K562 (cell line): ENCODE measurements around the gene INTS2. TPM values are rescaled to one million over a fixed set of nuclear protein-coding genes. Genes with fewer than 3 reads are reported as not detected.
A peak's percentile ranks its signal among the peaks of the same experiment; 100 is the strongest.

Experiments used
- ATAC-seq: fragments of 200-7000 bp; cut with Tn5 transposase; 3 replicates; pipeline ENCODE4 v1.9.1; 2020; ENCODE audit warnings: moderate library complexity
- BruUV-seq: library from RNA; stranded (reverse); fragments of 400-500 nt; replicated peaks from 2 replicates; lab custom pipeline; 2021; lab: Mats Ljungman, UMichigan
- CTCF ChIA-PET: fragments of 300-600 bp; formaldehyde crosslinking; extraction: SDS; loops from one replicate; lab custom pipeline; 2021; ENCODE audit warnings: low intra/inter-chr PET ratio; lab: Yijun Ruan, JAX
- POLR2A ChIA-PET: fragments of 300-600, 350-650 bp; sonication (Branson Sonifier 250); formaldehyde crosslinking; extraction: SDS; loops from one replicate; lab custom pipeline; 2021; ENCODE audit warnings: antibody characterized with exemption, inconsistent platforms; lab: Yijun Ruan, JAX
- DNase-seq, 4 experiments: peaks; one replicate each; pipeline versions ENCODE4 v3.0.0 to v3.0.0-alpha.2; 2011 to 2018; ENCODE audit warnings: low spot score in 3 of 4, mixed read lengths in 3 of 4; ENCODE audit errors: extremely low read depth in 1 of 4
- FAIRE-seq: peaks from 2 replicates; lab custom pipeline; 2011; peaks lifted over from hg19 to GRCh38; lab: Jason Lieb, UNC
- H2AFZ ChIP-seq: 2 replicates; pipeline ENCODE4 v1.6.0; 2011; ENCODE audit warnings: low read depth, low read length, control low read depth, inconsistent platforms
- H3K27ac ChIP-seq: fragments of 200-600 bp; 3 replicates; pipeline ENCODE4 v1.8.0; 2011; ENCODE audit warnings: low read depth, mild to moderate bottlenecking, control low read depth, inconsistent platforms, low read length, moderate library complexity, mixed read lengths; ENCODE audit errors: extremely low read depth
- H3K27me3 ChIP-seq, 2 experiments: fragments of 300-600 bp in 1 of 2; 2 replicates in 1 of 2; 3 replicates in 1 of 2; pipeline versions ENCODE4 v1.6.0 to v1.8.0; 2011; ENCODE audit warnings: inconsistent platforms in 2 of 2, low read length in 2 of 2, mild to moderate bottlenecking in 1 of 2, mixed read lengths in 1 of 2, moderate library complexity in 1 of 2; ENCODE audit not compliant: control insufficient read depth in 2 of 2, insufficient read depth in 2 of 2
- H3K36me3 ChIP-seq: fragments of 300-600 bp; 3 replicates; pipeline ENCODE4 v1.8.0; 2011; ENCODE audit warnings: mild to moderate bottlenecking, low read length, inconsistent platforms; ENCODE audit not compliant: control insufficient read depth, insufficient read depth
- H3K4me1 ChIP-seq, 2 experiments: fragments of 200-600 bp in 1 of 2; replicated peaks in 1 of 2; 2 replicates in 1 of 2; 3 replicates in 1 of 2; pipeline versions ENCODE4 v1.5.1 to v1.8.0; 2011; ENCODE audit warnings: inconsistent platforms in 2 of 2, low read length in 2 of 2, mild to moderate bottlenecking in 1 of 2, mixed read lengths in 1 of 2, moderate library complexity in 1 of 2; ENCODE audit not compliant: control insufficient read depth in 2 of 2, insufficient read depth in 2 of 2
- H3K4me2 ChIP-seq: 2 replicates; pipeline ENCODE4 v1.6.1; 2011; ENCODE audit warnings: low read length, control low read depth, inconsistent platforms, mixed read lengths; ENCODE audit not compliant: insufficient read depth
- H3K4me3 ChIP-seq: fragments of 200-600 bp; sonication (generic), shearing (Covaris generic); 2 replicates; pipeline ENCODE4 v1.5.1; 2016; ENCODE audit warnings: control low read depth, inconsistent platforms
- H3K79me2 ChIP-seq: fragments of 200-600 bp; 3 replicates; pipeline ENCODE4 v1.8.0; 2011; ENCODE audit warnings: low read length, inconsistent platforms; ENCODE audit not compliant: control insufficient read depth, insufficient read depth
- H3K9ac ChIP-seq, 2 experiments: 2 replicates each; pipeline versions ENCODE4 v1.6.0 to v1.6.1; 2011; ENCODE audit warnings: low read depth in 2 of 2, low read length in 2 of 2, control low read depth in 1 of 2, inconsistent platforms in 1 of 2, mild to moderate bottlenecking in 1 of 2, mixed read lengths in 1 of 2; ENCODE audit not compliant: insufficient read depth in 1 of 2
- H3K9me1 ChIP-seq: one replicate; pipeline ENCODE4 v1.6.0; 2011; ENCODE audit warnings: inconsistent platforms, mild to moderate bottlenecking, low read length, moderate library complexity; ENCODE audit not compliant: control insufficient read depth, insufficient read depth
- H3K9me3 ChIP-seq: replicated peaks from 2 replicates; pipeline ENCODE4 v1.5.1; 2011; ENCODE audit warnings: low read depth, low read length, inconsistent platforms; ENCODE audit not compliant: control insufficient read depth, insufficient read depth
- H4K20me1 ChIP-seq: replicated peaks from 2 replicates; pipeline ENCODE4 v1.6.1; 2011; ENCODE audit warnings: low read length, inconsistent platforms, mixed read lengths; ENCODE audit not compliant: control insufficient read depth, insufficient read depth
- NR2C2 ChIP-seq, 2 experiments: fragments of 200-800 bp in 1 of 2; sonication (Bioruptor generic) in 1 of 2; sonication (generic) in 1 of 2; formaldehyde crosslinking in 1 of 2; IDR thresholded peaks; 2 replicates each; pipeline versions ENCODE4 v1.6.1 to v1.8.0; 2016 to 2022; ENCODE audit warnings: mild to moderate bottlenecking in 1 of 2, missing compliant biosample characterization in 1 of 2, missing genetic modification characterization in 1 of 2, missing genetic modification reagents in 1 of 2
- XRCC3 ChIP-seq: fragments of 450-650 bp; IDR thresholded peaks from 2 replicates; pipeline ENCODE4 v1.6.1; 2017; ENCODE audit warnings: mild to moderate bottlenecking, moderate library complexity
- ZNF146 ChIP-seq: IDR thresholded peaks from one replicate; pipeline ENCODE4 v1.6.1; 2018; ENCODE audit warnings: missing compliant biosample characterization; ENCODE audit not compliant: unreplicated experiment
- ZNF717 ChIP-seq: fragments of 250-450 bp; sonication (Bioruptor Pico); IDR thresholded peaks from 2 replicates; pipeline ENCODE4 v1.5.0; 2021
- whole genome bisulfite sequencing: fragments of 100-300 bp; shearing (Covaris generic); methylation state at CpG from one replicate; pipeline ENCODE4 v1.1.6; 2016; ENCODE audit warnings: low coverage, mixed read lengths; ENCODE audit not compliant: insufficient coverage; ENCODE audit errors: missing lambda C conversion rate; 5-methylcytosine and 5-hydroxymethylcytosine counted together
- in situ Hi-C: fragments of 300-500 bp; cut with MboI; formaldehyde crosslinking; loops from 4 replicates; pipeline ENCODE4 v1.15.0; 2018; ENCODE audit warnings: inconsistent platforms, mixed read lengths
- intact Hi-C: fragments of 100-400 bp; cut with micrococcal nuclease; formaldehyde crosslinking; loops from 2 replicates; pipeline ENCODE4 v1.14.2; 2022
- polyA plus RNA-seq, 8 experiments: library from polyadenylated mRNA; depleted of rRNA in 4 of 8; stranded (reverse) in 5 of 8; unstranded in 3 of 8; fragments of >200 nt; fragmentation: Nextera tagmentation in 2 of 8; fragmentation: Illumina TruSeq in 1 of 8; extraction: Ambion mirVana in 2 of 8; extraction: Trizol in 1 of 8; gene quantifications; 2 replicates each; pipeline versions ENCODE4 v1.2.1 to v1.2.3, GENCODE V29; 2011 to 2014; ENCODE audit warnings: inconsistent platforms in 1 of 8, missing spikeins in 1 of 8
- total RNA-seq, 7 experiments: library from RNA; depleted of rRNA in 6 of 7; stranded (reverse); fragments of >200 nt in 6 of 7; fragmentation: Illumina TruSeq in 2 of 7; extraction: Trizol in 2 of 7; gene quantifications; 2 replicates each; pipeline versions ENCODE4 v1.2.1 to v1.2.3, GENCODE V29; 2011 to 2021; ENCODE audit warnings: low replicate concordance in 1 of 7
- TF ChIP-seq, protein P1 (sequence below), 3 experiments: fragments of 200-800 bp in 1 of 3; fragments of 250-450 bp in 1 of 3; fragments of 450-650 bp in 1 of 3; sonication (Bioruptor Pico) in 1 of 3; sonication (Bioruptor generic) in 1 of 3; formaldehyde crosslinking in 1 of 3; IDR thresholded peaks; 2 replicates each; pipeline versions ENCODE4 v1.6.1 to v1.8.0; 2016 to 2022; ENCODE audit warnings: mild to moderate bottlenecking in 2 of 3, missing genetic modification characterization in 2 of 3, missing compliant biosample characterization in 1 of 3, moderate library complexity in 1 of 3
- TF ChIP-seq, protein P2 (sequence below): fragments of 250-450 bp; sonication (Bioruptor Pico); IDR thresholded peaks from 2 replicates; pipeline ENCODE4 v1.8.0; 2021; ENCODE audit warnings: borderline replicate concordance, mild to moderate bottlenecking, moderate library complexity; ENCODE audit not compliant: poor library complexity, severe bottlenecking

INTS2 gene
- total and polyA plus RNA-seq, 9 of the 15 experiments (the other 6 are each of a cell fraction or from before 2014, with no cell fraction given), result 4.8 to 24.7 (median 12.8) TPM

DNA sequence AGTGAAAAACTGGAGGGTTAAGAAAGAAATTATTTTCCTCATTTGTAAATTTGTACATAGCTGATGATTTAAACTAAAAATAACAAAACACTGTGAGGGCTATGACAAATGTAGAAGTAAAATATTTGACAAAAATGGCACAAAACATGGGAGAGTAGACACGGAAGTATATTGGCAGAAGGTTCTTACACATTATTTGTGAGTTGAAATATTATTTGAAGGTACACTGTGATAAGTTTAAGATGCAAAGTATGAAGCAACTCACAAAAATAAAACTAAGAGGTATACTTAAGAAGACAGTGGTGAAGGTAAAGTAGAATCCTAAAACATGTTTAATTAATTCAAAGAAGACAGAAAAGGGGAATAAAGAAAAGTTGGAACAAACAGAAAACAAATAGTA lies 99.1 kb downstream of the INTS2 start:
- H3K9me3 ChIP-seq, result no peaks in the 10 kb centered on the region
- H3K36me3 ChIP-seq, result peaks cover 8% of the 10 kb centered on the region; the same call in 1 of the 3 replicates
- H3K9me1 ChIP-seq, result no peaks in the 10 kb centered on the region
- H3K4me1 ChIP-seq, result no peaks in the 10 kb centered on the region
- no TSS peak for BruUV-seq
- ATAC-seq (no peak), FAIRE-seq (no peak), DNase-seq (no peak)
- CTCF ChIA-PET, result no interaction called here
- H3K4me3 ChIP-seq, result no peak overlapping the region
- no peak overlapping the region for H2AFZ ChIP-seq
- no peaks in the 10 kb centered on the region for H3K79me2 ChIP-seq
- in situ Hi-C loops (no loop called here), intact Hi-C loops (no loop called here)
- WGBS, result 81% methylated on average over 1 of the region's 1 CpG
- TF ChIP-seq ZNF146 (CRISPR knock-in tag), result no peak
- TF ChIP-seq XRCC3, result no peak
- TF ChIP-seq, protein P1, sequence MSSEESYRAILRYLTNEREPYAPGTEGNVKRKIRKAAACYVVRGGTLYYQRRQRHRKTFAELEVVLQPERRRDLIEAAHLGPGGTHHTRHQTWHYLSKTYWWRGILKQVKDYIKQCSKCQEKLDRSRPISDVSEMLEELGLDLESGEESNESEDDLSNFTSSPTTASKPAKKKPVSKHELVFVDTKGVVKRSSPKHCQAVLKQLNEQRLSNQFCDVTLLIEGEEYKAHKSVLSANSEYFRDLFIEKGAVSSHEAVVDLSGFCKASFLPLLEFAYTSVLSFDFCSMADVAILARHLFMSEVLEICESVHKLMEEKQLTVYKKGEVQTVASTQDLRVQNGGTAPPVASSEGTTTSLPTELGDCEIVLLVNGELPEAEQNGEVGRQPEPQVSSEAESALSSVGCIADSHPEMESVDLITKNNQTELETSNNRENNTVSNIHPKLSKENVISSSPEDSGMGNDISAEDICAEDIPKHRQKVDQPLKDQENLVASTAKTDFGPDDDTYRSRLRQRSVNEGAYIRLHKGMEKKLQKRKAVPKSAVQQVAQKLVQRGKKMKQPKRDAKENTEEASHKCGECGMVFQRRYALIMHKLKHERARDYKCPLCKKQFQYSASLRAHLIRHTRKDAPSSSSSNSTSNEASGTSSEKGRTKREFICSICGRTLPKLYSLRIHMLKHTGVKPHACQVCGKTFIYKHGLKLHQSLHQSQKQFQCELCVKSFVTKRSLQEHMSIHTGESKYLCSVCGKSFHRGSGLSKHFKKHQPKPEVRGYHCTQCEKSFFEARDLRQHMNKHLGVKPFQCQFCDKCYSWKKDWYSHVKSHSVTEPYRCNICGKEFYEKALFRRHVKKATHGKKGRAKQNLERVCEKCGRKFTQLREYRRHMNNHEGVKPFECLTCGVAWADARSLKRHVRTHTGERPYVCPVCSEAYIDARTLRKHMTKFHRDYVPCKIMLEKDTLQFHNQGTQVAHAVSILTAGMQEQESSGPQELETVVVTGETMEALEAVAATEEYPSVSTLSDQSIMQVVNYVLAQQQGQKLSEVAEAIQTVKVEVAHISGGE (CRISPR knock-in tag; IDR thresholded peaks at IDR 0.05), result peak in 1 of 3 experiments; percentile 89; a peak in 2 of 6 replicates
- no peak for TF ChIP-seq NR2C2 (CRISPR knock-in tag; IDR thresholded peaks at IDR 0.05)
- no peak for TF ChIP-seq NR2C2 (tag; IDR thresholded peaks at IDR 0.05)
- TF ChIP-seq, protein P2, sequence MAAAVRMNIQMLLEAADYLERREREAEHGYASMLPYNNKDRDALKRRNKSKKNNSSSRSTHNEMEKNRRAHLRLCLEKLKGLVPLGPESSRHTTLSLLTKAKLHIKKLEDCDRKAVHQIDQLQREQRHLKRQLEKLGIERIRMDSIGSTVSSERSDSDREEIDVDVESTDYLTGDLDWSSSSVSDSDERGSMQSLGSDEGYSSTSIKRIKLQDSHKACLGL, result no peak
- no peak for TF ChIP-seq ZNF717 (CRISPR knock-in tag)
- no peak overlapping the region for H3K9ac ChIP-seq
- no peaks in the 10 kb centered on the region for H3K27me3 ChIP-seq
- POLR2A ChIA-PET, result no interaction called here
- no peaks in the 10 kb centered on the region for H4K20me1 ChIP-seq
- no peak overlapping the region for H3K4me2 ChIP-seq
- no peak overlapping the region for H3K27ac ChIP-seq
